ENCODE data around the gene MIB2.
"Not testable (repeated sequence)": the region's sequence is repeated elsewhere in the genome, so short reads cannot be mapped to it uniquely, and the experiment has no call there.

DNA sequence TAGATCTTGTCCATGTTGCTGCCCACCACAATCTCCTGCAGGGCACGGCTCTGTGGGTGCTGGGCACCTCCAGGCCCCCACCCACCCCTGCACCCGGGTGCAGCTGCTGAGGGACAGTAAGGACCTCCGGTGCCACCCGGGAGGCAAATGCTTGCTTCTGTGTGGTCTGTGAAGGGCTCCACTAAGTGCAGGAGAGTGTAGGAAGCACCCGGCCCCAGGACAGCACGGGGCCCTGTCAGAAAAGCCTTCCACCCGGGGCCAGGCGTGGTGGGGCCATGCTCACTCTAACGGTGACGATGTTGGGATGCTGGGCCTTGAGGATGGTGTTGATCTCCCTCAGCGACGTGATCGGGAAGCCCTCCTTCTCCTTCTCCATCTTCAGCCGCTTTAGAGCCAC is 22.2 kb downstream of the MIB2 start:
- not testable (repeated sequence) for TF ChIP-seq POLR2AphosphoS5, SPI1, POLR2A, TAF1 (IDR thresholded peaks at IDR 0.05; ENCODE audit: low read depth, low read length)

All from GM12891 (cell line).